Hepatocyte (in vitro differentiated cells): ENCODE measurements around the gene GRB14.

Source experiments
- CTCF ChIP-seq: fragments of 200-600 bp; sonication (generic); IDR thresholded peaks from 2 replicates; pipeline ENCODE4 v1.5.1; 2016; ENCODE audit warnings: antibody characterized with exemption, mild to moderate bottlenecking; ENCODE audit not compliant: poor library complexity
- EZH2 ChIP-seq: fragments of 200-600 bp; sonication (generic); IDR thresholded peaks from 2 replicates; pipeline ENCODE4 v1.6.1; 2016; ENCODE audit warnings: antibody characterized with exemption, mild to moderate bottlenecking, borderline replicate concordance
- EZH2phosphoT487 ChIP-seq: fragments of 200-600 bp; sonication (generic); IDR thresholded peaks from one replicate; pipeline ENCODE4 v1.6.1; 2018; ENCODE audit warnings: antibody characterized with exemption, mild to moderate bottlenecking, low read depth, moderate library complexity; ENCODE audit not compliant: unreplicated experiment, severe bottlenecking

- no peak for TF ChIP-seq EZH2
- TF ChIP-seq CTCF = no peak
- no peak for TF ChIP-seq EZH2phosphoT487
These were observed 51.9 kb downstream of the GRB14 start for GRCh38 chr2:164569378-164569777.
